ENCODE measurements around the gene DZANK1.
A peak's percentile ranks its signal among the peaks of the same experiment; 100 is the strongest.

DZANK1 gene

DNA sequence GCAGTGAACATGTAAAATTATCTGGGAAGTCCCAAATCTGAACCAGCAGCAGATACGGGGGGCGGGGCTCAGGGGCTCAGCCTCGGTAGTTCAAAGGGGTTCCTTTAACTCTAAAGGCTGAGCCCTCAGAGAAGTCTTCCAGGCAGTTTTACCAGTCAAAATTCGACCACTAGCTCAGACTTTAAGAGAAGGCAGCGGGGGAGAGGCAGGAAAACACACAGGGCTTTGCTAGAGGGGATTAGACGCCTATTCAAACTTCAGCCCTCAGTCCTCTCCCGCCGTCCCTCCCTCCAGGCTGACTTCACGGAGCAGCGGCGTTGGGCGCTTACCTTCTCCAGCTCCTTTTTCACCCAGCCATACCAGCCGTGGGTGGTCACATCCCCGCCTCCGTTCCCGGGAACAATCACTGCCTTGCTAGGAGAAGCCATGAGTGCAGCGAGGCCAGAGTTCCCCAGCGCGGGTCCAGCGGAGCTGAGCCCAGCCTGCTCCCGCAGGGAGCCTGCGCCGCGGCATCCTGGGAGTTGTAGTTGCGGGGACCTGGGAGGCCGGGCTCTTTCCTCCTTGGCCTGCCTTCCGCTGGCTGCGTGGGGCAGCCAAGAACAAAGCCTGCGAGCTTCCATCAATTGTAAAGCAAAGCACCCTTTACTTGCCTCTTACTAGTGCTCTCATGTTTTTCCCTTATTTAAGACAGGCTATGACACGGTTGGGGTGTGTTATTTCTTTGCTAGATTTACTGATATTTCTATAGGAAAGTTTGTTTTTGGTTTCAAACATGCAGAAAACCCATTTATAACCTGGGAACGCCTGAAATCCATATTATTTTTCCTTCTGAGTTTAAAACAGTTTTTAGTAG lies 30.1 kb upstream of the DZANK1 start, which contains the start of gene RBBP9:
TSS of gene RBBP9 (minus strand) at position 486 of the 853 bp plus-strand sequence. CDS start at position 428, 58 bp downstream.
- TF ChIP-seq, protein P1, sequence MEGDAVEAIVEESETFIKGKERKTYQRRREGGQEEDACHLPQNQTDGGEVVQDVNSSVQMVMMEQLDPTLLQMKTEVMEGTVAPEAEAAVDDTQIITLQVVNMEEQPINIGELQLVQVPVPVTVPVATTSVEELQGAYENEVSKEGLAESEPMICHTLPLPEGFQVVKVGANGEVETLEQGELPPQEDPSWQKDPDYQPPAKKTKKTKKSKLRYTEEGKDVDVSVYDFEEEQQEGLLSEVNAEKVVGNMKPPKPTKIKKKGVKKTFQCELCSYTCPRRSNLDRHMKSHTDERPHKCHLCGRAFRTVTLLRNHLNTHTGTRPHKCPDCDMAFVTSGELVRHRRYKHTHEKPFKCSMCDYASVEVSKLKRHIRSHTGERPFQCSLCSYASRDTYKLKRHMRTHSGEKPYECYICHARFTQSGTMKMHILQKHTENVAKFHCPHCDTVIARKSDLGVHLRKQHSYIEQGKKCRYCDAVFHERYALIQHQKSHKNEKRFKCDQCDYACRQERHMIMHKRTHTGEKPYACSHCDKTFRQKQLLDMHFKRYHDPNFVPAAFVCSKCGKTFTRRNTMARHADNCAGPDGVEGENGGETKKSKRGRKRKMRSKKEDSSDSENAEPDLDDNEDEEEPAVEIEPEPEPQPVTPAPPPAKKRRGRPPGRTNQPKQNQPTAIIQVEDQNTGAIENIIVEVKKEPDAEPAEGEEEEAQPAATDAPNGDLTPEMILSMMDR (IDR thresholded peaks at IDR 0.05) = no peak
- Histone ChIP-seq H3K36me3 (no peaks in the 10 kb centered on the region), H3K9me3 (no peaks in the 10 kb centered on the region), H3K27me3 (no peaks in the 10 kb centered on the region), H3K27ac (peak within 1 kb of the TSS; percentile 58), H3K4me1 (ENCODE audit: control insufficient read depth in 1 of 2, insufficient read depth in 1 of 2, low read depth in 1 of 2, low read length in 1 of 2) (peaks cover 43 to 52% of the 10 kb centered on the region in 2 experiments), H3K4me3 (ENCODE audit: low read depth in 1 of 2, low read length in 1 of 2) (peak within 1 kb of the TSS; percentile 70 to 84)

DNA sequence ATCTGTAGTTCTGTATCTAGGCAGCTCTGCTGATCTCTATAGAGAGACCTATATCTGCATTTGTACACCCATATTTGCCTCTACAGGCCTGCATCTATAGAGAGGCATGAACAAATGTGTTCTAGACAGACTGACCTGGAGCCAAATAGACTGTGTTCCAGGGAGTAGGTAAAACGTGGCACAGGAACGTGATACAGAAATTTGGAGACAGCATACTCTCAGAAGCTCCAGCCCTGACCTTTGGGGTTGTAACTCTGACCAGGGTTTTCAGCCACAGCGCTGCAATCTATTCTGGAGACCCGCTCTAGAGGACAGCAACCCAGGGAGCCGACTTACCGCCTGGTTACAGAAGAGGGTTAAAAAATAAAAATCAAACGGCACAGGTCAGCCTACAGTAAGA lies 29.2 kb upstream of the DZANK1 start:
- no peak overlapping the region for H3K4me3 ChIP-seq (ENCODE audit: low read depth in 1 of 2, low read length in 1 of 2)
- no peaks in the 10 kb centered on the region for H3K27me3 ChIP-seq
- no peaks in the 10 kb centered on the region for H3K9me3 ChIP-seq
- TF ChIP-seq, protein P1 (IDR thresholded peaks at IDR 0.05) = no peak
- H3K27ac ChIP-seq = no peak overlapping the region
- H3K4me1 ChIP-seq (ENCODE audit: control insufficient read depth in 1 of 2, insufficient read depth in 1 of 2, low read depth in 1 of 2, low read length in 1 of 2) = peaks cover 43 to 52% of the 10 kb centered on the region in 2 experiments
- H3K36me3 ChIP-seq = peaks cover 2% of the 10 kb centered on the region

DNA sequence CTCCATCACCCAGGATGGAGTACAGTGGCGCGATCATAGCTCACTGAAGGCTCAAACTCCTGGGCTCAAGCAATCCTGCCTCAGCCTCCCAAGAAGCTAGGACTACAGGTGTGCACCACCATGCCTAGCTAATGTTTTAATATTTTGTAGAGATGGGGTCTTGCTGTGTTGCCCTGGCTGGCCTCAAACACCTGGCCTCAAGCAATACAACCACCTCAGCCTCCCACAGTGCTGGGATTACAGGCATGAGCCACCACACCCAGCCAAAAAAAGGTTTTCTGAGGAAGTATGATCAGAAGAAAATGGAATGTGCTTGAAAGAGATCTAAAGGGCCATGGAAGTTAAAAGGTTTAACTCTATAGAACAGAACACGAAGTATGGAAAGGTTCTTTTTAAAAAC lies 21.5 kb upstream of the DZANK1 start:
- Histone ChIP-seq H3K27me3 (no peaks in the 10 kb centered on the region), H3K27ac (no peak overlapping the region), H3K36me3 (peaks cover 61% of the 10 kb centered on the region), H3K4me1 (ENCODE audit: control insufficient read depth in 1 of 2, insufficient read depth in 1 of 2, low read depth in 1 of 2, low read length in 1 of 2) (peaks cover 8 to 10% of the 10 kb centered on the region in 2 experiments), H3K4me3 (ENCODE audit: low read depth in 1 of 2, low read length in 1 of 2) (no peak overlapping the region), H3K9me3 (no peaks in the 10 kb centered on the region)
- TF ChIP-seq, protein P1 (IDR thresholded peaks at IDR 0.05) = no peak

DNA sequence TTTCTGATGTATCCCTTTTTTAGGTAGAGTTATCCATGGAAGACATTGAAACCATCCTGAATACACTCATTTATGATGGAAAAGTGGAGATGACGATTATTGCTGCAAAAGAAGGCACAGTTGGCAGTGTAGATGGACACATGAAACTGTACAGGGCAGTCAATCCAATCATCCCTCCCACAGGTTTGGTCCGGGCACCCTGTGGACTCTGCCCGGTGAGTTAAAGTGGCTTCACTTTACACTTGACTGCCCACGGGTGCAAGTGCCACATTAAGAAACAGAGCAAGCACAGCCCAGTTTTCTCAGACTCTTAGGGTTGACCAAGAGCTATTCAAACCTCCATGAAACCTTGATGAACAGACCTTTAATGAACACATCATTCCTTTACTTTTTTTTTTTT lies 14.8 kb upstream of the DZANK1 start:
- no peaks in the 10 kb centered on the region for H3K9me3 ChIP-seq
- H3K36me3 ChIP-seq = peaks cover 77% of the 10 kb centered on the region
- H3K4me1 ChIP-seq (ENCODE audit: control insufficient read depth in 1 of 2, insufficient read depth in 1 of 2, low read depth in 1 of 2, low read length in 1 of 2) = no peaks in the 10 kb centered on the region
- H3K27me3 ChIP-seq = no peaks in the 10 kb centered on the region
- TF ChIP-seq, protein P1 (IDR thresholded peaks at IDR 0.05) = no peak
- no peak overlapping the region for H3K27ac ChIP-seq
- no peak overlapping the region for H3K4me3 ChIP-seq (ENCODE audit: low read depth in 1 of 2, low read length in 1 of 2)

DNA sequence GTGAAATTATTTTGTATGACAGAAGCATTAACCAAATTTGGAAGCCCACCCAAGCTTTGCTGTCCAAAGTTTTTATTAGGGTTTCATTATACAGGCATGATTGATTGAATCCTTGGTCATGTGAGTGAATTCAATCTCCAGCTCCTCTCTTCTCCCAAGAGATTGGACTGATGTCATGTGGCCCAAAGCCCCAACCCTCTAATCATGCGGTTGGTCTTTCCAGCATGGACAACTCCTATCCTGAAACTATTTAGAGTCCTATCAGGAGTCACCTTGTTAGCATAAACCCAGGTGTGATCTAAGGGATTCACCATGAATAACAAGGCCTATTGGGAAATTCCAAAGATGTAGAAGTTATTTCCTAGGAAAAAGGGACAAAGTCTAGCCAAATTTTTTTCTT lies 11.0 kb upstream of the DZANK1 start:
- Histone ChIP-seq H3K4me1 (ENCODE audit: control insufficient read depth in 1 of 2, insufficient read depth in 1 of 2, low read depth in 1 of 2, low read length in 1 of 2) (no peaks in the 10 kb centered on the region), H3K27me3 (no peaks in the 10 kb centered on the region), H3K4me3 (ENCODE audit: low read depth in 1 of 2, low read length in 1 of 2) (no peak overlapping the region), H3K9me3 (no peaks in the 10 kb centered on the region), H3K36me3 (peaks cover 76% of the 10 kb centered on the region), H3K27ac (no peak overlapping the region)
- TF ChIP-seq, protein P1 (IDR thresholded peaks at IDR 0.05) = no peak

Measured in neutrophil (primary cell).